GM21619 (cell line): ENCODE data around the gene MYBPH.

Experiments
- ATAC-seq: cut with Tn5 transposase; IDR thresholded peaks from one replicate; pipeline ENCODE4 v1.9.1; 2021; ENCODE audit not compliant: unreplicated experiment

Gene MYBPH

GRCh38 chr1:203167026-203167912, 8.4 kb downstream of the MYBPH start:
- no peak for ATAC-seq

DNA sequence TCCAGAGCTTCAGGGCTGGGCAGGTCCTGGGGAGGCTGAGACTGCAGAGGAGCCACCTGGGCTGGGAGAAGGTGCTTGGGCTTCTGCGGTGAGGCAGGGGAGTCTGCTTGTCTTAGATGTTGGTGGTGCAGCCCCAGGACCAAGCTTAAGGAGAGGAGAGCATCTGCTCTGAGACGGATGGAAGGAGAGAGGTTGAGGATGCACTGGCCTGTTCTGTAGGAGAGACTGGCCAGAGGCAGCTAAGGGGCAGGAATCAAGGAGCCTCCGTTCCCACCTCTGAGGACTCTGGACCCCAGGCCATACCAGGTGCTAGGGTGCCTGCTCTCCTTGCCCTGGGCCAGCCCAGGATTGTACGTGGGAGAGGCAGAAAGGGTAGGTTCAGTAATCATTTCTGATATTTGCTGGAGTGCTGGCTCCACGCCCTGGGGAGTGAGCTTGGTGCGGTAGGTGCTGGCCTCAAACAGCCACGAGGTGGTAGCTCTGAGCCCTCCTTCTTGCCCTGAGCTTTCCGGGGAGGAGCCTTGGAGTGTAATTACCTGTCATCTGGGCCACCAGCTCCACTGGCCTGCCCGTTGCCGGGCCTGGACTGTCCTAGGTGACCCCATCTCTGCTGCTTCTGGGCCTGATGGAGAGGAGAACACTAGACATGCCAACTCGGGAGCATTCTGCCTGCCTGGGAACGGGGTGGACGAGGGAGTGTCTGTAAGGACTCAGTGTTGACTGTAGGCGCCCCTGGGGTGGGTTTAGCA, 9.3 kb downstream of the MYBPH start:
- ATAC-seq = no peak

DNA sequence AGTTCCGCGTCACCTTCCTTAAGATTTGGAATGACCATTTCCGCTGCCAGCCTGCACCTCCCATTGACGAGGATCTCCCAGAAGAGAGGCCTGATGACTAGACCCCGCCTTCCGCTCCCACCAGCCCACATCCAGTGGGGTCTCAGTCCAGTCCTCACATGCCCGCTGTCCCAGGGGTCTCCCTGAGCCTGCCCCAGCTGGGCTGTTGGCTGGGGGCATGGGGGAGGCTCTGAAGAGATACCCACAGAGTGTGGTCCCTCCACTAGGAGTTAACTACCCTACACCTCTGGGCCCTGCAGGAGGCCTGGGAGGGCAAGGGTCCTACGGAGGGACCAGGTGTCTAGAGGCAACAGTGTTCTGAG, 9.8 kb downstream of the MYBPH start:
- ATAC-seq = no peak

DNA sequence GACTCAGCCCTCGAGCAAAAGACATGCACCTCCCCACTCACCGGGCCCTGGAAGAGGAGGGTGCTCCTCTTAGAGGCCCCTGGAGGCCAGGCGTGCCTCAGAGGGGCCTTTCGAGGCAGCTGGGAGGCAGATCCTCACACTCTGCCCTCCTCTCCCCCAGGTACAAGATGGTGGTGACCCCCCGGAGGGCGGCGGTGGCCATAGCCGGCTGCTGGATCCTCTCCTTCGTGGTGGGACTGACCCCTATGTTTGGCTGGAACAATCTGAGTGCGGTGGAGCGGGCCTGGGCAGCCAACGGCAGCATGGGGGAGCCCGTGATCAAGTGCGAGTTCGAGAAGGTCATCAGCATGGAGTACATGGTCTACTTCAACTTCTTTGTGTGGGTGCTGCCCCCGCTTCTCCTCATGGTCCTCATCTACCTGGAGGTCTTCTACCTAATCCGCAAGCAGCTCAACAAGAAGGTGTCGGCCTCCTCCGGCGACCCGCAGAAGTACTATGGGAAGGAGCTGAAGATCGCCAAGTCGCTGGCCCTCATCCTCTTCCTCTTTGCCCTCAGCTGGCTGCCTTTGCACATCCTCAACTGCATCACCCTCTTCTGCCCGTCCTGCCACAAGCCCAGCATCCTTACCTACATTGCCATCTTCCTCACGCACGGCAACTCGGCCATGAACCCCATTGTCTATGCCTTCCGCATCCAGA, 10.4 kb downstream of the MYBPH start:
- no peak for ATAC-seq

DNA sequence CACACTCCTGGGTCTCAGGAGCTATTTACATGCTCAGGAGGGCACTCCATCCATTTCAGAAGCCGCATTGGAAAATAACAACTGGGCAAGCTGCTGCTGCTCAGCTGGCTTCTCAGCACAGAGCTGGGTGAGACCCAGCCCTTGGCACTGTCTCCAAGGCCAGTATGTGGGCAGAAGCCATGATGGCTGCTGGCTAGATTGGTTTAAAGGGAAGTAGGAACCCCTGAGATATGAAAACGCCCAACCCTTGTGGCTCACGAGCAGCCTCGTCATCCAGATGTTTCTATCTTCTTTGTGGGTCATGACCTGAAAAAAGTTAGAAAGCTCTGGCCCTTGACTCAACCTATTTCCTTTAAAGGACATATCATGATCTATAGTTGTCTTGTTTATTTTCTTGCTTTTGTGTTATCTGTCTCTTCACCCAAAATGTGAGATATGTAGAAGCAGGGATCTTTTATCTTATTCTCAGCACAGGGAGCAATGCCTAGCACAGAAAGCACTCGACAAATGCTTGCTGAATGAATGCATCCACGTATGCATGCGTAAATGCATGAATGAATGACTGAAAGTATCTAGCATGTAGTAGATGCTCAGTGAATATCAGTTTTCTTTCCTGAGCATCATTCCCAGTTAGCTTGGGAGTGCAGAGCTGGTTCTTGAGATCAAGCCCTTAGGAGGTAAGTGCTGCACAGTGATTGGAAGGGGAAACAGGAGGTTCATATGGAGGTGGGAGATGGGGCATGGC, 11.6 kb downstream of the MYBPH start:
- no peak for ATAC-seq

- ATAC-seq = no peak
Measured at GRCh38 chr1:203162403-203162802, 13.2 kb downstream of the MYBPH start.

GRCh38 chr1:203161703-203162102, 13.9 kb downstream of the MYBPH start:
- ATAC-seq = no peak

- no peak for ATAC-seq
Measured at GRCh38 chr1:203161175-203161574, 14.5 kb downstream of the MYBPH start.

- no peak for ATAC-seq
Measured at GRCh38 chr1:203159844-203160243, 15.8 kb downstream of the MYBPH start.

- ATAC-seq = no peak
Measured at GRCh38 chr1:203158960-203159665, 16.5 kb downstream of the MYBPH start.

GRCh38 chr1:203158423-203158822, 17.2 kb downstream of the MYBPH start:
- ATAC-seq = no peak

- no peak for ATAC-seq
Measured at GRCh38 chr1:203156280-203156679, 19.3 kb downstream of the MYBPH start.

DNA sequence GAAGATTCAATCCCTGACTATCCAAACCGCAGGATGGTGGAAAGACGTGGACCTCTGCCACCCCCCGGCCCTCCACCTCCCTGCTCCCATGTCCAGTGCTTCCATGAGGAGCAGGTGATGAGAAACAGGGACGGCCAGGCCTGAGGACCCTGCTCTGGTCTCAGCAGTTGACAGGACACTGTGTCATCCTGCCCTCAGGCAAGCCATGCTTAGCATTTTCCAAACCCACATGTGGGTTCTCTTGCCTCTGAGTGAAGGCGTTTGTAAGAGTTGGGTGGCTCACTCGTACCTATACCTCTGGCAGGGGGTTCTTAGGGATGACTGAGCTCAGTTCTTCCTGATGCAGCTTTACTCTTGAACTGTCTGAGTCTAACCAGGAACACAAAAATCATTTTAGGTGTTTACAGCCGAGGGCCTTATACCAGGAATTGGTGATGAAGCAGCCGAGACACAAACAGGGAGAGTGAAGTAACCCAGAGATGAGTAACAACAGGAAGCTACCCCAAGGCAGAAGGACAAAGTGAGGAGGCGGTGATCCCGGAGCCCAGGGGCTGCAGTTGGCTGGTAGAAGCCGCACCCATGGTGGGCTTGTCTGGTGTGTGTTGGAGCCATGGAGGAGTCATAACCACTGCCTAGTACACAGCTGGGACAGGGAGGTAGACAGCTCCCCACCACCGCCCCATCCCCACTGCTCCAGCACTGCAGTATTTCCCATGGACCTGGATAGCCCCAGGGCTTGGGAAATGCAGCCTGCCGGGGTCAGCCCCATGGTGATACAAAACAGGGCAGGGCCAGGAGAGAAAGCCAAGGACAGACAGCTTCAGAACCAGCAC, 21.4 kb downstream of the MYBPH start:
- ATAC-seq = no peak

DNA sequence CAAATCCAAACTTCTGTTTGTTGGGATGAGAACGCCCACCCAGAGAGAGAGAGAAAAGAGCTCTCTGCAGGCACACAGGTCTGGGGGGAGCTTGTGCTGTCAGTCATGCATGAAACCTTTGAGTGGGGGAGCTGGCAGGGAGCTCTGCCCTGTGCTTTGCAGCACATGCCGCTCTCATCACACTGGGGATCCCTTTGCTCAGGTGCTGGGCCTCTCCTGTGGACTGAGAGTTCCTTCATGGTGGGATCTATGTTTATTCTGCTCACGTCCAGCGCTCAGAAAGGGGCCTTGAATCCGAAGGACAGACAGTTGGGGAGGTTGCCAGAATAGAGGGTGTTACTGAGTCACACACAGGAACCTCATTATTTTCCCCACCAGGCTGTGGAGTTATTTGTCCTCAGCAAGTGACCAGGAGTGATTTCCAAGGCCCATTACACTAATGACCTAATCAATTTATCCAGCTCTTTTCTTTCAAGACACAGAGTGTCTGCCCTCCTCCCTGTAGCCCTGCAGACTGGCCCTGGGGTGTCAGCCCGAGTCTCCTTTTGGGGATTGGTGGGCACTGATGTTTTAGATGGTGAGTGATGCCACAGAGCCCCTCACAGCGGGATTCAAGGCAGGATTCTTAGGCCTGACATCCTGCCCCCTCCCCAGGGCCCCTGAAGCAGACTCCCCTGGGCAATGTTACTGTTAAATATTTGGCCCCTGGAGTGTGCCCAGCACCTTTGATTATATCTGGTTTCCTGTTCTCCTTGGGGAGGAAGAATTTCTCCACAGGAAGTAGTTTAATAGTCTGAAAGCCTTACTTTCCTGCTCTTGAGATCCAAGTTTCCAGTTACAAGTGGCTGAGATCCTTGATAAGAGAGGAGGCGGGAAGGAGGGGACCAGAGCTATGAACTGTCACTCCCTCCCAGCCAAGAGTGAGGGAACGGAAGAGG, 22.3 kb downstream of the MYBPH start:
- no peak for ATAC-seq

DNA sequence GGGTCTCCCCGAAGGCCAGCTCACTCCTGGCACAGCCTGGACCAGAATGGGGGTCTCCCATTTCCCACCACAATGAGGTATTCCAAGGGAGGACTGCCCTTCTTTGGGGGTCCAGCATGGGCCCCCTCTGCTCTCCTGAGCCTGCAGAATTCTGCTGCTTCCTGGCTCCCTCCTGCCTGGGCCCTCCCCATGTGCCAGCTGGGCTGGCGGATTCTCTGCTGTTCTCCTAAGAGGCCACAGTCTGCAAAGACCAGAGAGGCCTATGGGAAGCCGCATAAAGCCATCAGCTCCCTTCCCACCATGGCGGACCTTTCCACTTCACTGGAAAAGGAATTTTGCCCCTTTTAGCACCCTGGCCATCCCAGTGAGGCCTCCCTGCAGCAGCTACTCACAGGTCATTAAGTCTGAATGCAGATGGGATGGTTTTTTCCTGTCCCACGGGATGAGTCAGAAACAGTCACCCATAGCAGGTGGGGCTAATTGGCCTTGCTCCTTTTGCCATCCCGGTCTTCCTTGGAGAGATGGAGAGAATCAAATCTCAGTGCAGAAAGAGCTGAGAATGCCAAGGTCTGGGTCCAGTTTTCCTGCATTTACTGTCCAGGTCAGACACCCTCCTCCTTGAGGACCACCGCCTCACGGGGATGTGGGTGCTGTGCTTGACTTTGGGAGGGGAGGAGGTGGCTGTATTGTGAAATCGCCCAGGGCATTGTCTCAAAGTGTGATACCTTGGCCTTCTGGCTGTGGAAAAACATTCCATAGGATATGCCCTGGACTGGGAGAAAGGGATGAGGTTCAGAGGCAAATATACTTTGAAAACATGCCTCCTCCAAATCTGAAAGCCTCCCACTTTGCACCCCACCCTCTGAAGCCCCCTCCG, 23.2 kb downstream of the MYBPH start:
- no peak for ATAC-seq

GRCh38 chr1:203151362-203152157, 24.1 kb downstream of the MYBPH start:
- ATAC-seq = no peak
